SK-N-MC (cell line): ENCODE results near the gene DCLK1.

ENCODE experiments used
- EZH2 ChIP-seq: fragments of 200-600 bp; sonication (generic); IDR thresholded peaks from one replicate; pipeline ENCODE4 v1.6.1; 2017; ENCODE audit warnings: antibody characterized with exemption
- POLR2AphosphoS5 ChIP-seq: IDR thresholded peaks from 2 replicates; pipeline ENCODE4 v1.6.1; 2012; ENCODE audit warnings: mild to moderate bottlenecking, low read depth, low read length, borderline replicate concordance

GRCh38 chr13:36131931-36132297, 732 bp upstream of the DCLK1 start:
- TF ChIP-seq EZH2, result no peak
- no peak for TF ChIP-seq POLR2AphosphoS5
